Stimulated activated CD8-positive, alpha-beta memory T cell treated with anti-CD3 and anti-CD28 coated beads, Interleukin-2, amount 100 ng/mL, for 1 hour (primary cell): ENCODE measurements around the gene IFI44.

Experiments
- DNase-seq, 2 donors: peaks; one replicate each; pipeline ENCODE4 v3.0.0-alpha.2; 2020; ENCODE audit warnings: low read depth in 2 of 2

Gene IFI44

DNA sequence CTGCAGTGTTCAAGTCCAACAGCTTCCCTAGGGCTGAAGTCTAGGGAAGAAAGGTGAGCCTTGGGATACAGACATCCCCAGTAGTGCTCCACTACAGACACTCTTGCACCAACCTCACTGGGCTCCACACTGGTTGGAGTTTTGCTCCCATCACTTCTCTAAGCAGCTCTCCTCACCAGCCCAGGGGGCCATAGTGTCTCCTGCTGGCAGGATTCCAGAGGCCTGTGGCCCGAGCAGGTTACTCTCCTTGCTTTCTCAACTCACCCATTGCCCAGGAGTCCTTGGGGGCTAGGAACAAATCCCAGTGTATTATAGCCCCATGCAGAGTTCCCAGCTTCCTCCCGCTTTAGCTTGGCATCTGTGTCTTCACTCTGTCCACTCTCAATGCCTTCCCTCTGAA is 52.8 kb downstream of the IFI44 start:
- no peak for DNase-seq

- no peak for DNase-seq
Observed at GRCh38 chr1:78703806-78704205, 54.2 kb downstream of the IFI44 start.

DNA sequence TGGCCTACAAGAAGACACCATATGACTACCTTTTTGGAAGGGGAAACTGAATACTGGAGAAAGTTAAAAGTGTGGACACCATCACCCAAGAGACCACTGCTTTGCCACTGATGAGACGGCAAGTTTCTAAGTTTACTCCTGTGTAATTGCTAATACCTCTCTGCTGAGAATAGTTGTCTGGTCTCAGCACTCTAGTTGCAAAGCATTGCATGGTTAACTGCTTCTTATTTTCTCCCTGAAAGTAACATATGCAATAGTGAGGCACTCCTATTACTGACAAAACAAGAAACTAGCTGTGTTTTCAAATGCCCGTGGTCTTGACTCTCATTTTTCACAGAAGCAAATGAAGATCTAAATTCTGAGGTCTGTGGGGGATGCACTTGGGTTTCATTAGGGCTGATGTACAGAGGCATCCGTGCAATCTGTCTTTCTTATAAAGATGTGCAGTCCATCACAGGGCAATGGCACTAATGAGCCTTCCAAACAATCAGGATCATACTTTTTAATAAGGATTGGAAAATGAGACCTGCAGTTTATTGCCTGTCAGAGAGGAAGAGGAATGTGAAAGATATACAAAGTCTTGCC is 62.9 kb downstream of the IFI44 start:
- DNase-seq = no peak

DNA sequence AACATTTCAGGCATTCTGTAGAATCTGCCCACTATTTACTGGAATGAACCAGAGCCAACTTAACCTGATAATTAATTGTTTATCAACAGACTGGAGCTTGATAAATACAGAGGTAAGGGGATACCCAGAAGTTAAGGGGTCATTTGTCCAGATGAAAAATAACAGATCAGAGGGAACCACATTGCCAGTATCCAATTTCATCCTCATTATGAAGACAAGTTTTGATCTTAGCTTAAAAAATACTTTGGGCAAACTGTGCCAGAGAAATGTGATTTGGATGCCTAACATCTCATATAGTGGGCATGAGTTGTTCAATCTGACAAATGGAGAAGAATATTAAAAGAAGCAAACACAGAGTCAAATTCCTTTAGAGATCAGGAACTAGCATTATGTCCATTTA is 63.7 kb downstream of the IFI44 start:
- DNase-seq = no peak
